ENCODE data around the gene CPEB4. TPM values are rescaled to one million over a fixed set of nuclear protein-coding genes. Genes with fewer than 3 reads are reported as not detected.
A peak's percentile ranks its signal among the peaks of the same experiment; 100 is the strongest.

Gene CPEB4
- total RNA-seq, 1 donor from 2014 or later: 31.9 TPM

DNA sequence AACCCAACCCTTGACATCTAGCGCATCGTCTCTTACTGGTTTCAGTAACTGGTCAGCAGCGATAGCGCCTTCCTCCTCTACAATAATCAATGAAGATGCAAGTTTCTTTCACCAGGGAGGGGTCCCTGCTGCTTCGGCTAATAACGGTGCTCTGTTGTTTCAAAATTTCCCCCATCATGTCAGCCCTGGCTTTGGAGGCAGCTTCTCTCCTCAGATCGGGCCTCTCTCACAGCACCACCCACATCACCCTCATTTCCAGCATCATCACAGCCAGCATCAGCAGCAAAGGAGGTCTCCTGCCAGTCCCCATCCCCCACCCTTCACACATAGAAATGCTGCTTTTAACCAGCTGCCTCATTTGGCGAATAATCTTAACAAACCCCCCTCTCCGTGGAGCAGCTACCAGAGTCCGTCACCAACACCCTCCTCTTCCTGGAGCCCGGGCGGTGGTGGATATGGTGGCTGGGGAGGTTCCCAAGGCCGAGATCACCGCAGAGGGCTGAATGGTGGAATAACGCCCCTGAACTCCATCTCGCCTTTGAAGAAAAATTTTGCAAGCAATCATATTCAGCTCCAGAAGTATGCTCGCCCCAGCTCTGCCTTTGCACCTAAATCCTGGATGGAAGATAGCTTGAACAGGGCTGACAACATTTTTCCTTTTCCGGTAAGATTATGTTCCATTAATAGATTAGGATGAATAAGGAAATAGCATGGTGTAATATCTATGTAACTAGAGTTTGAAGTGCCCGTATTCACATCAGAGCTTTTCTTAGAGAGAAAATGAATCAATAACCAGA is 2.2 kb downstream of the CPEB4 start:
- Histone ChIP-seq H3K4me1 (peaks cover 52% of the 10 kb centered on the region), H3K27ac (peak overlapping the region; percentile 87), H3K27me3 (no peaks in the 10 kb centered on the region), H3K36me3 (no peaks in the 10 kb centered on the region), H3K9me3 (no peaks in the 10 kb centered on the region), H3K4me3 (peak overlapping the region; percentile 66 to 86)
- TF ChIP-seq POLR2AphosphoS5 (IDR thresholded peaks at IDR 0.05; ENCODE audit: insufficient read depth in 1 of 2, low read depth in 1 of 2) (peak; percentile 31 to 40), CTCF (IDR thresholded peaks at IDR 0.05) (no peak), POLR2A (IDR thresholded peaks at IDR 0.05) (no peak)
- DNase-seq (ENCODE audit: extremely low spot score in 2 of 2): no peak
- intact Hi-C loops (cut with DNase I): no loop called here

DNA sequence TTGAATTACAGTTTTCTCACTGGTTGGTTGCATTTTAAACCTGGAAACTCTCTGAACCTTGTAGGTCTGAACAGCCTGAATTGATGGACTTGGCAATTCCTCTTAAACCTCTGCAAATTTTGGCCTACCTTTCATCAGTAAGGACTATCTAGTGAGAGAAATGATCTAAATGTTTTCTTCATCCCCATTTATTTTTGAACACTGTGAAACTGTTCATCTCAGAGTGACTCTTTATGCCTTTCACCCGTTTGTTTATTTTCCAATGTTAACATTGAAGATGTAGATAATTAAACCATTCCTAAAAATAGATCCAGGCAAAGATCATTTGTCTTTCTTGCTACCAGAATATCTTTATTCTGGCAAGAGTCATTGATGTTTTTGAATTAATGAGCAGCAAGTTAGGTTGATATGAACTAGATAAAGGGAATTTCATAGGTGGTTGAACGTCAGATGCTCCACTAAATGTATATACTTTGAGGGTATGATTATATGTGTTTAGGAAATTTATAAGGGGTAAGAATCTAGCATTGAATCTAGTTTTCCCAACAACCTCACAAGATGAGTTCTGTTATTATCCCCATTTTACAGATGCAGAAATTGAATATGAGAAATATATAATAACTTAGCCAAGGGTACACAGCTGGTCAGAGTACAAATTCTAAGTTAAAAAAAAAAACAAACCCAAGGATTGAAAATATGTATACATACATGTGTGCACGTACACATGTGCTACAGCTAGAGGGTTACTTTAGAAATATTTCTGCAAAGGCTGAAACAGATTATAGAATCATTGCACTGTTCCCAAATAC is 3.4 kb downstream of the CPEB4 start:
- H3K9me3 ChIP-seq: no peaks in the 10 kb centered on the region
- peak overlapping the region; percentile 1 to 86 for H3K4me3 ChIP-seq
- no peaks in the 10 kb centered on the region for H3K36me3 ChIP-seq
- no peak for DNase-seq (ENCODE audit: extremely low spot score in 2 of 2)
- H3K27me3 ChIP-seq: no peaks in the 10 kb centered on the region
- H3K27ac ChIP-seq: peak overlapping the region; percentile 87
- peaks cover 52% of the 10 kb centered on the region for H3K4me1 ChIP-seq
- no peak for TF ChIP-seq POLR2AphosphoS5 (IDR thresholded peaks at IDR 0.05; ENCODE audit: insufficient read depth in 1 of 2, low read depth in 1 of 2)
- no peak for TF ChIP-seq CTCF (IDR thresholded peaks at IDR 0.05)
- TF ChIP-seq POLR2A (IDR thresholded peaks at IDR 0.05): no peak
- intact Hi-C loops (cut with DNase I): no loop called here

- peak overlapping the region in 1 of 2 donors; percentile 86 for H3K4me3 ChIP-seq
- no peak for DNase-seq (ENCODE audit: extremely low spot score in 2 of 2)
Observed at GRCh38 chr5:173893192-173893561, 5.0 kb downstream of the CPEB4 start.

GRCh38 chr5:173895401-173896165 is 7.4 kb downstream of the CPEB4 start:
- Histone ChIP-seq H3K4me3 (no peak overlapping the region), H3K36me3 (no peaks in the 10 kb centered on the region), H3K27me3 (no peaks in the 10 kb centered on the region), H3K9me3 (no peaks in the 10 kb centered on the region), H3K27ac (no peak overlapping the region), H3K4me1 (peaks cover 37% of the 10 kb centered on the region)
- TF ChIP-seq POLR2A (IDR thresholded peaks at IDR 0.05) (no peak), POLR2AphosphoS5 (IDR thresholded peaks at IDR 0.05; ENCODE audit: insufficient read depth in 1 of 2, low read depth in 1 of 2) (peak in 1 of 2 donors; percentile 36), CTCF (IDR thresholded peaks at IDR 0.05) (no peak)
- intact Hi-C loops (cut with DNase I): no loop called here
- no peak for DNase-seq (ENCODE audit: extremely low spot score in 2 of 2)

More at GRCh38 chr5:173893192-173893561, 5.0 kb downstream of the CPEB4 start:
- no peaks in the 10 kb centered on the region for H3K27me3 ChIP-seq
- H3K27ac ChIP-seq: no peak overlapping the region
- H3K9me3 ChIP-seq: no peaks in the 10 kb centered on the region
- H3K4me1 ChIP-seq: peaks cover 52% of the 10 kb centered on the region
- no peak for TF ChIP-seq POLR2A (IDR thresholded peaks at IDR 0.05)
- intact Hi-C loops (cut with DNase I): no loop called here
- H3K36me3 ChIP-seq: no peaks in the 10 kb centered on the region

- H3K4me3 ChIP-seq: no peak overlapping the region
- H3K27ac ChIP-seq: no peak overlapping the region
- no peaks in the 10 kb centered on the region for H3K36me3 ChIP-seq
- no peaks in the 10 kb centered on the region for H3K27me3 ChIP-seq
- H3K4me1 ChIP-seq: peaks cover 39% of the 10 kb centered on the region
- intact Hi-C loops (cut with DNase I): no loop called here
- no peaks in the 10 kb centered on the region for H3K9me3 ChIP-seq
- no peak for TF ChIP-seq POLR2AphosphoS5 (IDR thresholded peaks at IDR 0.05; ENCODE audit: insufficient read depth in 1 of 2, low read depth in 1 of 2)
- TF ChIP-seq CTCF (IDR thresholded peaks at IDR 0.05): no peak
- TF ChIP-seq POLR2A (IDR thresholded peaks at IDR 0.05): no peak
- DNase-seq (ENCODE audit: extremely low spot score in 2 of 2): no peak
Observed at GRCh38 chr5:173896631-173897030, 8.5 kb downstream of the CPEB4 start.

Measured in vagina (tissue), 2 donors.